Measurements from ENCODE around the gene SH3BP4.

SH3BP4 gene

DNA sequence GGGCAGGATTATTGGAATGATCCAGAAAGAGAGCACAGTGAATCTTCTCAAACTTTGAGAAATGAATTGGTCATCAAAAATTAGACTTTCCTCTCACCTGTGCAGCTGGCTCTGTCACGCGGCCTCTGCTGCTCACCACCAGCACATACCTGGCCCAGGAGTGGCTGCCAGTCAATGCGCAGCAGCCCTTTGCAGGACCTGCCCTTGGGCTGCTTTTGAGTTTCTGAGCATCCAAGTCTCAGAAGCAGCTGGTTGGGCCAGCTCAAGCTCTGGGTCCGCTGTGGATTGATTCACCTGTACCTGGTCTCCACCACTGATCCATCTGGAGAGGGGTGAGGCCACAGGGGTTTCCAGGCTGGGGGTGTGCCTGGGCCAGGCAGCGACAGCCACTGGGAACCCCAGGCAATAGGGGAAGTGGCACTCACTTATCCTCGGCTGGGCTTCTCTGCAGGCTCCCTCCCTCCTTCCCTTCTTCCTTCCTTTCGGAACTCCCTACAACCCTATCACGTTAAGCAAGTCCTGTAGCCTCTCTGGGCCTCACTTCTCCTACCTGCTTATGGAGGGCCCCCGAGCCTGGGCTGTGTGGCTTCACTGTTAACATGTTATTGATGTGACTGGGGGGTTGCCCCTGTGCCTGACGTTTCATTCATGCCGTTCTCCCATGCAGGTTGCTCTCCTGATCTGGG lies 48.1 kb downstream of the SH3BP4 start:
- no peak for TF ChIP-seq EZH2phosphoT487 (IDR thresholded peaks at IDR 0.05; ENCODE audit: borderline replicate concordance, low read length)
- TF ChIP-seq, protein P1, sequence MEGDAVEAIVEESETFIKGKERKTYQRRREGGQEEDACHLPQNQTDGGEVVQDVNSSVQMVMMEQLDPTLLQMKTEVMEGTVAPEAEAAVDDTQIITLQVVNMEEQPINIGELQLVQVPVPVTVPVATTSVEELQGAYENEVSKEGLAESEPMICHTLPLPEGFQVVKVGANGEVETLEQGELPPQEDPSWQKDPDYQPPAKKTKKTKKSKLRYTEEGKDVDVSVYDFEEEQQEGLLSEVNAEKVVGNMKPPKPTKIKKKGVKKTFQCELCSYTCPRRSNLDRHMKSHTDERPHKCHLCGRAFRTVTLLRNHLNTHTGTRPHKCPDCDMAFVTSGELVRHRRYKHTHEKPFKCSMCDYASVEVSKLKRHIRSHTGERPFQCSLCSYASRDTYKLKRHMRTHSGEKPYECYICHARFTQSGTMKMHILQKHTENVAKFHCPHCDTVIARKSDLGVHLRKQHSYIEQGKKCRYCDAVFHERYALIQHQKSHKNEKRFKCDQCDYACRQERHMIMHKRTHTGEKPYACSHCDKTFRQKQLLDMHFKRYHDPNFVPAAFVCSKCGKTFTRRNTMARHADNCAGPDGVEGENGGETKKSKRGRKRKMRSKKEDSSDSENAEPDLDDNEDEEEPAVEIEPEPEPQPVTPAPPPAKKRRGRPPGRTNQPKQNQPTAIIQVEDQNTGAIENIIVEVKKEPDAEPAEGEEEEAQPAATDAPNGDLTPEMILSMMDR (IDR thresholded peaks at IDR 0.05; ENCODE audit: low read depth, low read length, poor library complexity, severe bottlenecking) = no peak
- Histone ChIP-seq H4K20me1 (ENCODE audit: control insufficient read depth, insufficient read depth, low read depth, low read length) (no peaks in the 10 kb centered on the region), H3F3A (ENCODE audit: control insufficient read depth, insufficient read depth) (no peaks in the 10 kb centered on the region), H3K4me3 (ENCODE audit: low read length) (no peak overlapping the region), H3K4me2 (ENCODE audit: low read length) (no peak overlapping the region), H3K27ac (ENCODE audit: low read depth, low read length) (no peak overlapping the region), H3K9me3 (ENCODE audit: control insufficient read depth, insufficient read depth, low read length) (peaks cover 4% of the 10 kb centered on the region; the same call in 1 of the 2 replicates), H3K9me2 (replicated peaks; ENCODE audit: control insufficient read depth, low read length) (no peaks in the 10 kb centered on the region), H3K36me3 (ENCODE audit: control insufficient read depth, low read length) (no peaks in the 10 kb centered on the region), H3K79me2 (ENCODE audit: control insufficient read depth, low read length) (no peaks in the 10 kb centered on the region), H3K27me3 (ENCODE audit: control insufficient read depth, low read length) (no peaks in the 10 kb centered on the region), H3K4me1 (ENCODE audit: control insufficient read depth, low read length) (no peaks in the 10 kb centered on the region)

DNA sequence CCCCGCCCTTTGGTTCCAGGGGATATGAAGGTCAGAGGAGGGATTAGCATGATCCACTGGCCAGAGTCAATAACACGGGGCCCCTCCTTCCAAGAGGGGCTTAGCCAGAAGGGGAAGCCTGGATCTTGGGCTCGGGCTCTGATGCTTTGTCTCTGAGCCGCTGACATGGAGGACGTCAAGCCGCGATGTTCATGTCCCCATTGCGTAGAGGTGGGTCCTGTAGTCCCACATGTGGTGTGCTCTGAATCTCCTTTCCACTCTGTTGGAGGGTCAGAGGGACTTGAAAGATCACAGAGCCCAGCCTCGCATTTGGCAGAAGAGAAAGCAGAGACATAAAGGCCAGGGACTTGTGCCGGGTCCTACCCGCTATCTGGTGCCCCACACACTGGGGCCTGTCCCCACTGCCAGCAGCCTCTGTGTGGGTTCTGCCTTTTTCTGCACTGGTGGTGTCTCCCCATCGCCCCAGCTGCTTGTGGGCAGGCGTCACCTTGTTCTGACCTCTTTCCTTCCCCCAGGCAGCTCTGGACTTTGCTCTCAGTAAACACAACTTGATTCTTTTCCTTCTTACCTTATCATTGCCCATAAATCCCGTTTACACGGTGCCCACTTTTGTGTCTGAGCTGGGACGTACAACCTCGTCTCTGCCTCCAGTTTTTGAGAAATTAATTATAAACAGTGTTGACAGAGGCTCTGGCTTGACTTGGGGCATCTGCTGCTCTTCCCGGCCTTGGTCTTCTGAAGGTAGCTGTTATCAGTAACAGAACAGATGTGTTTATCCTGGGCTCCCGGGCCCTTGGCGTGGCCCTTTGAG lies 48.8 kb downstream of the SH3BP4 start:
- Histone ChIP-seq H3K4me1 (ENCODE audit: control insufficient read depth, low read length) (no peaks in the 10 kb centered on the region), H3K4me2 (ENCODE audit: low read length) (no peak overlapping the region), H3K27me3 (ENCODE audit: control insufficient read depth, low read length) (no peaks in the 10 kb centered on the region), H3K9me3 (ENCODE audit: control insufficient read depth, insufficient read depth, low read length) (no peaks in the 10 kb centered on the region; the same call in 1 of the 2 replicates), H3K36me3 (ENCODE audit: control insufficient read depth, low read length) (no peaks in the 10 kb centered on the region), H3K79me2 (ENCODE audit: control insufficient read depth, low read length) (no peaks in the 10 kb centered on the region), H4K20me1 (ENCODE audit: control insufficient read depth, insufficient read depth, low read depth, low read length) (no peaks in the 10 kb centered on the region), H3K9me2 (replicated peaks; ENCODE audit: control insufficient read depth, low read length) (no peaks in the 10 kb centered on the region), H3K4me3 (ENCODE audit: low read length) (no peak overlapping the region), H3K27ac (ENCODE audit: low read depth, low read length) (no peak overlapping the region), H3F3A (ENCODE audit: control insufficient read depth, insufficient read depth) (no peaks in the 10 kb centered on the region)
- no peak for TF ChIP-seq EZH2phosphoT487 (IDR thresholded peaks at IDR 0.05; ENCODE audit: borderline replicate concordance, low read length)
- TF ChIP-seq, protein P1 (IDR thresholded peaks at IDR 0.05; ENCODE audit: low read depth, low read length, poor library complexity, severe bottlenecking) = no peak

DNA sequence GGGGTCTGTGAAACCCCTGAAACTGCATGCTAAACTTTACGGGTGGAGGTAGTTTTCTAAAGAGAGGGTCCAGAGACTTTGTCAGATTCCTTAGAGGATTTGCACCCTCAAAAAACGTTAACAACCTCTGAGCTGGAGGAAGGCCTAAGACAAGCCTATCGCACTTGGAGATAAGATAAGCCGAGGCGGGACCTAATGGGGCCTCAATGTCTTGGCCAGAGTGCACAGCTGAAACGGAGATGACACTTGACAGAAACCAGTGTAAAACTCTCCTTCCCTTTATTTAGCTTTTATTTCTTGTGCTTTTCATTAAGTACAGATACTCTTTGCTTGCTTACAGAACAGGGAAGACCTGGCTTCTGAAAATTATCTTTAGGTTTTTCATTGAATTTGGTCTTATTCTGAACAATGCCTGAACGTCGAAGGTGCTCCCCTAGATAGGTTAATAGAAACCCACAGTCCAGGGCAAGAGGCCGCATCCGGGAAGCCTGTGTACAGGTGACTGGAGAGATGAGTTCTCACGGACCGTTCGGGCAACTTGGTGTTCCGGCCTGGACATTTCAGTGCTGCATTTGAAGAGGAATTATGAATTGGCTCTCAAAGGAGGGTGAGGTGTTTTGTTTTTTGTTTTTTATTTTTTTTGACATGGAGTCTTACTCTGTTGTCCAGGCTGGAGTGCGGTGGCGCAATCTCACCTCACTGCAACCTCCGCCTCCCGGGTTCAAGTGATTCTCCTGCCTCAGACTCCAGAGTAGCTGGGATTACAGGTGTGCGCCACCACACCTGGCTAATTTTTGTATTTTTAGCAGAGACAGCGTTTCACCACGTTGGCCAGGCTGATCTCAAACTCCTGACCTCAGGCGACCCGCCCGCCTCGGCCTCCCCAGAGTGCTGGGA lies 49.7 kb downstream of the SH3BP4 start:
- no peaks in the 10 kb centered on the region for H3K27me3 ChIP-seq (ENCODE audit: control insufficient read depth, low read length)
- H3F3A ChIP-seq (ENCODE audit: control insufficient read depth, insufficient read depth) = no peaks in the 10 kb centered on the region
- H3K79me2 ChIP-seq (ENCODE audit: control insufficient read depth, low read length) = no peaks in the 10 kb centered on the region
- H4K20me1 ChIP-seq (ENCODE audit: control insufficient read depth, insufficient read depth, low read depth, low read length) = no peaks in the 10 kb centered on the region
- no peak overlapping the region for H3K27ac ChIP-seq (ENCODE audit: low read depth, low read length)
- no peak for TF ChIP-seq EZH2phosphoT487 (IDR thresholded peaks at IDR 0.05; ENCODE audit: borderline replicate concordance, low read length)
- TF ChIP-seq, protein P1 (IDR thresholded peaks at IDR 0.05; ENCODE audit: low read depth, low read length, poor library complexity, severe bottlenecking) = no peak
- H3K4me2 ChIP-seq (ENCODE audit: low read length) = no peak overlapping the region
- no peaks in the 10 kb centered on the region for H3K36me3 ChIP-seq (ENCODE audit: control insufficient read depth, low read length)
- H3K4me1 ChIP-seq (ENCODE audit: control insufficient read depth, low read length) = no peaks in the 10 kb centered on the region
- H3K9me2 ChIP-seq (replicated peaks; ENCODE audit: control insufficient read depth, low read length) = no peaks in the 10 kb centered on the region
- H3K4me3 ChIP-seq (ENCODE audit: low read length) = no peak overlapping the region
- no peaks in the 10 kb centered on the region for H3K9me3 ChIP-seq (ENCODE audit: control insufficient read depth, insufficient read depth, low read length)
